ENCODE data around the gene ADK. TPM values are rescaled to one million over a fixed set of nuclear protein-coding genes. Genes with fewer than 3 reads are reported as not detected.
A peak's percentile ranks its signal among the peaks of the same experiment; 100 is the strongest.

Gene ADK
- total RNA-seq, 1 donor from 2014 or later = 53.7 TPM

GRCh38 chr10:74708246-74708645 is 557.2 kb downstream of the ADK start:
- TF ChIP-seq CTCF (IDR thresholded peaks at IDR 0.05; ENCODE audit: insufficient read depth, low read length, severe bottlenecking) = no peak
- no peak for FAIRE-seq
- peaks cover 2% of the 10 kb centered on the region for H3K36me3 ChIP-seq (ENCODE audit: control insufficient read depth, insufficient read depth, low read length)

GRCh38 chr10:74718208-74718607 is 567.2 kb downstream of the ADK start:
- Histone ChIP-seq H3K27me3 (ENCODE audit: control insufficient read depth, insufficient read depth, low read length) (no peaks in the 10 kb centered on the region), H3K36me3 (ENCODE audit: control insufficient read depth, insufficient read depth, low read length) (peaks cover 2% of the 10 kb centered on the region), H3K4me3 (ENCODE audit: low read depth, low read length) (no peak overlapping the region)
- FAIRE-seq (no peak), DNase-seq (ENCODE audit: low read depth) (no peak)
- TF ChIP-seq CTCF (IDR thresholded peaks at IDR 0.05; ENCODE audit: insufficient read depth, low read length, severe bottlenecking) = no peak

More at GRCh38 chr10:74708246-74708645, 557.2 kb downstream of the ADK start:
- no peak for DNase-seq (ENCODE audit: low read depth)
- no peaks in the 10 kb centered on the region for H3K27me3 ChIP-seq (ENCODE audit: control insufficient read depth, insufficient read depth, low read length)
- no peak overlapping the region for H3K4me3 ChIP-seq (ENCODE audit: low read depth, low read length)

GRCh38 chr10:74728225-74728624 is 577.2 kb downstream of the ADK start:
- no peak for TF ChIP-seq CTCF (IDR thresholded peaks at IDR 0.05; ENCODE audit: insufficient read depth, low read length, severe bottlenecking)
- no peaks in the 10 kb centered on the region for H3K36me3 ChIP-seq (ENCODE audit: control insufficient read depth, insufficient read depth, low read length)
- no peaks in the 10 kb centered on the region for H3K27me3 ChIP-seq (ENCODE audit: control insufficient read depth, insufficient read depth, low read length)
- no peak for FAIRE-seq
- peak; percentile 12 for DNase-seq (ENCODE audit: low read depth)
- H3K4me3 ChIP-seq (ENCODE audit: low read depth, low read length) = no peak overlapping the region

- no peak for DNase-seq (ENCODE audit: low read depth)
- no peak for FAIRE-seq
- no peak for TF ChIP-seq CTCF (IDR thresholded peaks at IDR 0.05; ENCODE audit: insufficient read depth, low read length, severe bottlenecking)
These were observed 579.2 kb downstream of the ADK start for GRCh38 chr10:74730246-74730645.

DNA sequence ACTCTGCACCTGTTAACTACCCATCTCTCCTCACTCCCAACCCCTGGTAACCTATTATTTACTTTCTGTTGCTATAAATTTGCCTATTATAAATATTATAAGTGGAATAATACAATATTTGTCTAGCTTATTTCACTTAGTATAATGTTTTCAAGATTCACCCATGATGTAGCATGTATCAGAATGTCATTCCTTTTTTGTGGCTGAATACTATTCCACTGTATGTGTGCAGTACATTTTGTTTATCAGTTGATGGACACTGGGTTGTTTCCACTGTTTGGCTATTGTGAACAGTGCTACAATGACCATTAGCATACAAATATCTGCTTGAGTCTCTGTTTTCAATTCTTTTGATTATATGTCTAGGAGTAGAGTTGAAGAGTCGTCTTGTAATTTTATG is 582.6 kb downstream of the ADK start:
- Histone ChIP-seq H3K36me3 (ENCODE audit: control insufficient read depth, insufficient read depth, low read length) (no peaks in the 10 kb centered on the region), H3K4me3 (ENCODE audit: low read depth, low read length) (no peak overlapping the region), H3K27me3 (ENCODE audit: control insufficient read depth, insufficient read depth, low read length) (no peaks in the 10 kb centered on the region)
- no peak for DNase-seq (ENCODE audit: low read depth)
- TF ChIP-seq CTCF (IDR thresholded peaks at IDR 0.05; ENCODE audit: insufficient read depth, low read length, severe bottlenecking) = no peak
- FAIRE-seq = no peak

More at GRCh38 chr10:74730246-74730645, 579.2 kb downstream of the ADK start:
- H3K36me3 ChIP-seq (ENCODE audit: control insufficient read depth, insufficient read depth, low read length) = no peaks in the 10 kb centered on the region
- H3K27me3 ChIP-seq (ENCODE audit: control insufficient read depth, insufficient read depth, low read length) = no peaks in the 10 kb centered on the region
- H3K4me3 ChIP-seq (ENCODE audit: low read depth, low read length) = no peak overlapping the region

DNA sequence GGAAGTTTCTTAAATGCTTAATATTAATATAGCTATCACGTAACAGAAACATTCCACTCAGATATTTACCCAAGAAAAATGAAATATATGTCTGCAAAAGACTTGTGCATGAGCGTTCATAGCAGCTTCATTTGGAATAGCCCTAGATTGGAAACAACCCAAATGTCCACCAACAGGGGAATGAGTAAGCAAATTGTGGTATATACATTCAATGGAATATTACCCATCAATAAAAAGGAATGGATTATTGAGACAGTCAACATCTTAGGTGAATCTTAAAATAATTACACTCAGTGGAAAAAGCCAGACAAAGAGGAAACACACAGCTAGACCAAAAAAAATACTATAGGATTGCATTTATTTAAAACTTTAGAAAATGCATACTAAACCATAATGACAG is 585.0 kb downstream of the ADK start:
- H3K4me3 ChIP-seq (ENCODE audit: low read depth, low read length) = no peak overlapping the region
- FAIRE-seq = no peak
- H3K36me3 ChIP-seq (ENCODE audit: control insufficient read depth, insufficient read depth, low read length) = no peaks in the 10 kb centered on the region
- TF ChIP-seq CTCF (IDR thresholded peaks at IDR 0.05; ENCODE audit: insufficient read depth, low read length, severe bottlenecking) = no peak
- H3K27me3 ChIP-seq (ENCODE audit: control insufficient read depth, insufficient read depth, low read length) = no peaks in the 10 kb centered on the region
- no peak for DNase-seq (ENCODE audit: low read depth)

Measured in bronchial epithelial cell (primary cell).